Liver (tissue), 9 donors: ENCODE measurements around the gene TMEM89. TPM values are rescaled to one million over a fixed set of nuclear protein-coding genes. Genes with fewer than 3 reads are reported as not detected.

ENCODE experiments used
- DNase-seq: peaks from one replicate; pipeline ENCODE4 v3.0.0-alpha.2; 2017; ENCODE audit warnings: low spot score
- H3K27ac ChIP-seq, 2 donors: one replicate each; pipeline ENCODE4 v1.7.0; 2013; ENCODE audit warnings: inconsistent platforms in 2 of 2, low read length in 2 of 2, control low read depth in 1 of 2, low read depth in 1 of 2, mild to moderate bottlenecking in 1 of 2
- H3K27me3 ChIP-seq, 4 donors: one replicate each; pipeline versions ENCODE4 v1.6.1 to v1.7.0; 2013; ENCODE audit warnings: low read length in 3 of 4, inconsistent platforms in 1 of 4, mild to moderate bottlenecking in 1 of 4, moderate library complexity in 1 of 4; ENCODE audit not compliant: control insufficient read depth in 4 of 4, insufficient read depth in 4 of 4
- H3K36me3 ChIP-seq, 4 donors: one replicate each; pipeline versions ENCODE4 v1.6.1 to v1.7.0; 2013; ENCODE audit warnings: low read length in 3 of 4, mild to moderate bottlenecking in 3 of 4, low read depth in 1 of 4, moderate library complexity in 1 of 4; ENCODE audit not compliant: control insufficient read depth in 4 of 4, insufficient read depth in 3 of 4
- H3K4me1 ChIP-seq, 4 donors: one replicate each; pipeline versions ENCODE4 v1.6.1 to v1.7.0; 2013; ENCODE audit warnings: low read length in 3 of 4, mild to moderate bottlenecking in 3 of 4, moderate library complexity in 1 of 4; ENCODE audit not compliant: control insufficient read depth in 4 of 4, insufficient read depth in 4 of 4
- H3K4me3 ChIP-seq, 3 donors: one replicate each; pipeline versions ENCODE4 v1.6.1 to v1.7.0; 2013; ENCODE audit warnings: low read length in 3 of 3, control low read depth in 1 of 3, low read depth in 1 of 3, mild to moderate bottlenecking in 1 of 3
- H3K9ac ChIP-seq, 2 donors: one replicate each; pipeline ENCODE4 v1.7.0; 2013; ENCODE audit warnings: low read length in 2 of 2, mild to moderate bottlenecking in 2 of 2, moderate library complexity in 2 of 2, control low read depth in 1 of 2, low read depth in 1 of 2
- H3K9me3 ChIP-seq, 4 donors: one replicate each; pipeline versions ENCODE4 v1.6.1 to v1.7.0; 2013; ENCODE audit warnings: low read length in 3 of 4; ENCODE audit not compliant: control insufficient read depth in 4 of 4
- ATF3 ChIP-seq: IDR thresholded peaks from 2 replicates; pipeline ENCODE4 v1.6.1; 2016; ENCODE audit warnings: antibody characterized with exemption
- CTCF ChIP-seq: fragments of 150-350 bp; IDR thresholded peaks from 2 replicates; pipeline ENCODE4 v1.5.1; 2017; ENCODE audit warnings: improper control_type of control experiment, low read depth, low read length; ENCODE audit not compliant: missing input control
- EGR1 ChIP-seq, 2 donors: IDR thresholded peaks; 2 replicates each; pipeline ENCODE4 v1.6.1; 2016 to 2018; ENCODE audit warnings: antibody characterized with exemption in 2 of 2, low read depth in 2 of 2
- FOXA1 ChIP-seq: IDR thresholded peaks from 2 replicates; pipeline ENCODE4 v1.6.1; 2016; ENCODE audit warnings: antibody characterized with exemption
- FOXA2 ChIP-seq: IDR thresholded peaks from 2 replicates; pipeline ENCODE4 v1.6.1; 2016; ENCODE audit warnings: antibody characterized with exemption
- GABPA ChIP-seq, 2 donors: IDR thresholded peaks in 1 of 2; conservative IDR thresholded peaks in 1 of 2; 2 replicates each; pipeline ENCODE4 v1.6.1; 2016; ENCODE audit warnings: antibody characterized with exemption in 2 of 2, mild to moderate bottlenecking in 1 of 2, moderate library complexity in 1 of 2
- HNF4A ChIP-seq, 2 donors: conservative IDR thresholded peaks; 2 replicates each; pipeline ENCODE4 v1.6.1; 2016; ENCODE audit warnings: antibody characterized with exemption in 2 of 2, mild to moderate bottlenecking in 2 of 2
- HNF4G ChIP-seq: IDR thresholded peaks from 2 replicates; pipeline ENCODE4 v1.6.1; 2016; ENCODE audit warnings: antibody characterized with exemption
- JUND ChIP-seq, 2 donors: IDR thresholded peaks; 2 replicates each; pipeline ENCODE4 v1.6.1; 2016; ENCODE audit warnings: antibody characterized with exemption in 2 of 2
- MAX ChIP-seq: IDR thresholded peaks from 2 replicates; pipeline ENCODE4 v1.6.1; 2016; ENCODE audit warnings: antibody characterized with exemption
- NR2F2 ChIP-seq: IDR thresholded peaks from 2 replicates; pipeline ENCODE4 v1.6.1; 2016; ENCODE audit warnings: antibody characterized with exemption
- RAD21 ChIP-seq, 2 donors: IDR thresholded peaks; 2 replicates each; pipeline ENCODE4 v1.6.1; 2016; ENCODE audit warnings: antibody characterized with exemption in 2 of 2, mild to moderate bottlenecking in 2 of 2
- REST ChIP-seq: IDR thresholded peaks from 2 replicates; pipeline ENCODE4 v1.6.1; 2016; ENCODE audit warnings: antibody characterized with exemption, mild to moderate bottlenecking
- RXRA ChIP-seq, 2 donors: IDR thresholded peaks; 2 replicates each; pipeline ENCODE4 v1.6.1; 2017 to 2018; ENCODE audit warnings: antibody characterized with exemption in 2 of 2, mild to moderate bottlenecking in 1 of 2
- SP1 ChIP-seq: IDR thresholded peaks from 2 replicates; pipeline ENCODE4 v1.6.1; 2018; ENCODE audit warnings: antibody characterized with exemption, mild to moderate bottlenecking
- TAF1 ChIP-seq: conservative IDR thresholded peaks from 2 replicates; pipeline ENCODE4 v1.6.1; 2016; ENCODE audit warnings: antibody characterized with exemption, mild to moderate bottlenecking
- YY1 ChIP-seq: IDR thresholded peaks from 2 replicates; pipeline ENCODE4 v1.6.1; 2016; ENCODE audit warnings: antibody characterized with exemption, mild to moderate bottlenecking
- ZBTB33 ChIP-seq: IDR thresholded peaks from 2 replicates; pipeline ENCODE4 v1.6.1; 2016; ENCODE audit warnings: antibody characterized with exemption
- WGBS: extraction: QIAGEN DNeasy Blood & Tissue Kit; methylation state at CpG from one replicate; pipeline ENCODE4 v1.1.7; 2013; 5-methylcytosine and 5-hydroxymethylcytosine counted together
- polyA plus RNA-seq, 2 donors: library from polyadenylated mRNA; stranded (reverse) in 1 of 2; unstranded in 1 of 2; fragments of 200-250 nt in 1 of 2; fragments of >200 nt in 1 of 2; fragmentation: Nextera tagmentation in 1 of 2; extraction: Ambion mirVana in 1 of 2; gene quantifications; one replicate each; pipeline versions ENCODE4 v1.2.1 to v1.2.3, GENCODE V29; 2013 to 2015
- total RNA-seq, 2 donors: library from RNA; depleted of rRNA; stranded (reverse); fragments of >200 nt; gene quantifications; one replicate each; pipeline ENCODE4 v1.2.3, GENCODE V29; 2014
- donor health status: healthy.
- donor health status: healthy.
- donor health status: healthy.
- donor health status: healthy.
- donor health status: healthy.

TMEM89 gene
- total and polyA plus RNA-seq, 4 donors: not detected

GRCh38 chr3:48594417-48595049 lies 27.0 kb downstream of the TMEM89 start:
- Histone ChIP-seq H3K9me3 (no peaks in the 10 kb centered on the region), H3K27ac (no peak overlapping the region), H3K36me3 (peaks cover 6 to 21% (median 15%) of the 10 kb centered on the region in 4 donors), H3K4me1 (peaks cover 0 to 4% (median 0%) of the 10 kb centered on the region in 4 donors), H3K27me3 (no peaks in the 10 kb centered on the region), H3K9ac (no peak overlapping the region), H3K4me3 (no peak overlapping the region)
- no peak for TF ChIP-seq YY1
- no peak for TF ChIP-seq NR2F2
- TF ChIP-seq HNF4G: no peak
- no peak for TF ChIP-seq JUND (IDR thresholded peaks at IDR 0.05)
- no peak for TF ChIP-seq REST
- TF ChIP-seq GABPA (IDR thresholded peaks at IDR 0.05 in 1 of 2, conservative IDR thresholded peaks at IDR 0.05 in 1 of 2): no peak
- TF ChIP-seq RAD21 (IDR thresholded peaks at IDR 0.05): no peak
- TF ChIP-seq EGR1 (IDR thresholded peaks at IDR 0.05; ENCODE audit: low read depth in 2 of 2): no peak
- no peak for TF ChIP-seq MAX
- TF ChIP-seq HNF4A (conservative IDR thresholded peaks at IDR 0.05): no peak
- TF ChIP-seq SP1: no peak
- TF ChIP-seq TAF1: no peak
- TF ChIP-seq CTCF: no peak
- no peak for TF ChIP-seq ATF3
- no peak for TF ChIP-seq ZBTB33
- no peak for TF ChIP-seq RXRA (IDR thresholded peaks at IDR 0.05)
- no peak for TF ChIP-seq FOXA1
- no peak for TF ChIP-seq FOXA2
- no peak for DNase-seq
- 44% methylated on average over 39 of the region's 39 CpGs for WGBS
